ENCODE results near the gene PSMD3. TPM values are rescaled to one million over a fixed set of nuclear protein-coding genes. Genes with fewer than 3 reads are reported as not detected.
"Not testable (repeated sequence)": the region's sequence is repeated elsewhere in the genome, so short reads cannot be mapped to it uniquely, and the experiment has no call there.

Gene PSMD3
- total RNA-seq, 1 donor from 2014 or later, result 86.9 TPM

GRCh38 chr17:39946551-39947330 is 33.9 kb upstream of the PSMD3 start:
- TF ChIP-seq CTCF (IDR thresholded peaks at IDR 0.05), result no peak
- Mint-ChIP-seq H3K9me3 (ENCODE audit: low read depth) (no peaks in the 10 kb centered on the region), H3K36me3 (ENCODE audit: low read depth) (no peaks in the 10 kb centered on the region), H3K27me3 (ENCODE audit: low read depth) (no peaks in the 10 kb centered on the region), H3K4me3 (ENCODE audit: unreplicated experiment) (no peak overlapping the region), H3K4me1 (ENCODE audit: low read depth) (no peaks in the 10 kb centered on the region), H3K27ac (ENCODE audit: unreplicated experiment) (no peak overlapping the region)
- DNase-seq (ENCODE audit: low spot score), result no peak

GRCh38 chr17:39948489-39948828 is 32.1 kb upstream of the PSMD3 start:
- not testable (repeated sequence) for DNase-seq (ENCODE audit: low spot score); H3K36me3 Mint-ChIP-seq (ENCODE audit: low read depth); H3K4me1 Mint-ChIP-seq (ENCODE audit: low read depth); H3K27ac Mint-ChIP-seq (ENCODE audit: unreplicated experiment); H3K4me3 Mint-ChIP-seq (ENCODE audit: unreplicated experiment); H3K9me3 Mint-ChIP-seq (ENCODE audit: low read depth); H3K27me3 Mint-ChIP-seq (ENCODE audit: low read depth)

GRCh38 chr17:39949028-39949427 is 31.6 kb upstream of the PSMD3 start:
- no peaks in the 10 kb centered on the region for H3K27me3 Mint-ChIP-seq (ENCODE audit: low read depth)
- H3K36me3 Mint-ChIP-seq (ENCODE audit: low read depth), result no peaks in the 10 kb centered on the region
- H3K4me1 Mint-ChIP-seq (ENCODE audit: low read depth), result peaks cover 9% of the 10 kb centered on the region
- no peak overlapping the region for H3K4me3 Mint-ChIP-seq (ENCODE audit: unreplicated experiment)
- no peak overlapping the region for H3K27ac Mint-ChIP-seq (ENCODE audit: unreplicated experiment)
- TF ChIP-seq CTCF (IDR thresholded peaks at IDR 0.05), result no peak
- no peaks in the 10 kb centered on the region for H3K9me3 Mint-ChIP-seq (ENCODE audit: low read depth)
- DNase-seq (ENCODE audit: low spot score), result no peak

GRCh38 chr17:39950871-39951348 is 29.7 kb upstream of the PSMD3 start:
- peaks cover 9% of the 10 kb centered on the region for H3K4me1 Mint-ChIP-seq (ENCODE audit: low read depth)
- no peak for DNase-seq (ENCODE audit: low spot score)
- no peak for TF ChIP-seq CTCF (IDR thresholded peaks at IDR 0.05)
- no peaks in the 10 kb centered on the region for H3K27me3 Mint-ChIP-seq (ENCODE audit: low read depth)
- H3K4me3 Mint-ChIP-seq (ENCODE audit: unreplicated experiment), result no peak overlapping the region
- no peaks in the 10 kb centered on the region for H3K9me3 Mint-ChIP-seq (ENCODE audit: low read depth)
- no peaks in the 10 kb centered on the region for H3K36me3 Mint-ChIP-seq (ENCODE audit: low read depth)
- H3K27ac Mint-ChIP-seq (ENCODE audit: unreplicated experiment), result no peak overlapping the region

- no peaks in the 10 kb centered on the region for H3K36me3 Mint-ChIP-seq (ENCODE audit: low read depth)
- H3K4me3 Mint-ChIP-seq (ENCODE audit: unreplicated experiment), result peak overlapping the region; percentile 54
- no peaks in the 10 kb centered on the region for H3K9me3 Mint-ChIP-seq (ENCODE audit: low read depth)
- TF ChIP-seq CTCF (IDR thresholded peaks at IDR 0.05), result no peak
- DNase-seq (ENCODE audit: low spot score), result no peak
- no peaks in the 10 kb centered on the region for H3K27me3 Mint-ChIP-seq (ENCODE audit: low read depth)
- no peak overlapping the region for H3K27ac Mint-ChIP-seq (ENCODE audit: unreplicated experiment)
- peaks cover 9% of the 10 kb centered on the region for H3K4me1 Mint-ChIP-seq (ENCODE audit: low read depth)
These were observed 28.5 kb upstream of the PSMD3 start for GRCh38 chr17:39951924-39952679.
